ENCODE measurements around the gene NSUN4.

DNA sequence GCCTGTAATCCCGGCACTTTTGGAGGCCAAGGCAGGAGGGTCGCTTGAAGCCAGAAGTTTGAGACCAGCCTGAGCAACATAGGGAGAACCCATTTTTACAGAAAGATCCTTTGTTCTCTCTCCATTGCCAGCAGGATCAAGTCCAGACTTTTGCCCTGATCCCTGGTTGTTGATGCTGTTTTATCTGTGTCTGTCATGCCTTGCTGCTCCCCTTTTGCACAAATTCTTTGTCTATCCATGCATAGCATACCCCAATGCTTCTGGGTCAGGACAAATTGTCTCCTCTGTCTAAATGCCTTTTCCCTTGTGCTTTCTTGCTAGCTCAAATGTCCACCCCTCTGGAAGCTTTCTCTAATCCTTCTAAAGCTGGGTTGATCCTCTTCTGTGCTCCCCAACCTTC, 28.2 kb downstream of the NSUN4 start:
- no peak for TF ChIP-seq POLR2AphosphoS5 (IDR thresholded peaks at IDR 0.05; ENCODE audit: low read depth, low read length)
- TF ChIP-seq, protein P1, sequence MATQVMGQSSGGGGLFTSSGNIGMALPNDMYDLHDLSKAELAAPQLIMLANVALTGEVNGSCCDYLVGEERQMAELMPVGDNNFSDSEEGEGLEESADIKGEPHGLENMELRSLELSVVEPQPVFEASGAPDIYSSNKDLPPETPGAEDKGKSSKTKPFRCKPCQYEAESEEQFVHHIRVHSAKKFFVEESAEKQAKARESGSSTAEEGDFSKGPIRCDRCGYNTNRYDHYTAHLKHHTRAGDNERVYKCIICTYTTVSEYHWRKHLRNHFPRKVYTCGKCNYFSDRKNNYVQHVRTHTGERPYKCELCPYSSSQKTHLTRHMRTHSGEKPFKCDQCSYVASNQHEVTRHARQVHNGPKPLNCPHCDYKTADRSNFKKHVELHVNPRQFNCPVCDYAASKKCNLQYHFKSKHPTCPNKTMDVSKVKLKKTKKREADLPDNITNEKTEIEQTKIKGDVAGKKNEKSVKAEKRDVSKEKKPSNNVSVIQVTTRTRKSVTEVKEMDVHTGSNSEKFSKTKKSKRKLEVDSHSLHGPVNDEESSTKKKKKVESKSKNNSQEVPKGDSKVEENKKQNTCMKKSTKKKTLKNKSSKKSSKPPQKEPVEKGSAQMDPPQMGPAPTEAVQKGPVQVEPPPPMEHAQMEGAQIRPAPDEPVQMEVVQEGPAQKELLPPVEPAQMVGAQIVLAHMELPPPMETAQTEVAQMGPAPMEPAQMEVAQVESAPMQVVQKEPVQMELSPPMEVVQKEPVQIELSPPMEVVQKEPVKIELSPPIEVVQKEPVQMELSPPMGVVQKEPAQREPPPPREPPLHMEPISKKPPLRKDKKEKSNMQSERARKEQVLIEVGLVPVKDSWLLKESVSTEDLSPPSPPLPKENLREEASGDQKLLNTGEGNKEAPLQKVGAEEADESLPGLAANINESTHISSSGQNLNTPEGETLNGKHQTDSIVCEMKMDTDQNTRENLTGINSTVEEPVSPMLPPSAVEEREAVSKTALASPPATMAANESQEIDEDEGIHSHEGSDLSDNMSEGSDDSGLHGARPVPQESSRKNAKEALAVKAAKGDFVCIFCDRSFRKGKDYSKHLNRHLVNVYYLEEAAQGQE (IDR thresholded peaks at IDR 0.05; ENCODE audit: insufficient read depth in 1 of 2, low read depth in 2 of 2, low read length in 2 of 2), result no peak
- TF ChIP-seq SIN3A (IDR thresholded peaks at IDR 0.05; ENCODE audit: borderline replicate concordance, insufficient read depth, low read length), result no peak
- TF ChIP-seq TAF1 (IDR thresholded peaks at IDR 0.05; ENCODE audit: borderline replicate concordance, insufficient read depth, low read length), result no peak
- no peak for TF ChIP-seq FOXP2 (optimal IDR thresholded peaks at IDR 0.05; ENCODE audit: borderline replicate concordance, extremely low read depth, extremely low read length, insufficient read depth)
